GM10248 (cell line): Measurements from ENCODE around the gene CHST8.

ENCODE experiments used
- CTCF ChIA-PET: fragments of 300-600 bp; sonication (Branson Sonifier 250); formaldehyde crosslinking; extraction: SDS; loops from one replicate; lab custom pipeline; 2021; ENCODE audit warnings: antibody characterized with exemption; lab: Yijun Ruan, JAX
- POLR2A ChIA-PET: fragments of 350-650 bp; sonication (Branson Sonifier 250); formaldehyde crosslinking; extraction: SDS; loops from one replicate; lab custom pipeline; 2020; ENCODE audit warnings: antibody characterized with exemption; lab: Yijun Ruan, JAX
- DNase-seq: peaks from one replicate; pipeline ENCODE4 v3.0.0; 2012; ENCODE audit errors: extremely low spot score
- CTCF ChIP-seq: IDR thresholded peaks from 2 replicates; pipeline ENCODE4 v1.5.1; 2012; ENCODE audit warnings: mild to moderate bottlenecking, low read depth; ENCODE audit errors: extremely low read depth, missing control alignments, control extremely low read depth

The CHST8 gene

GRCh38 chr19:33638167-33639034, 16.6 kb downstream of the CHST8 start:
- no peak for TF ChIP-seq CTCF
- ChIA-PET CTCF (interaction anchor here (1.4 to 1.6 kb wide), 2 partner anchors 14 to 132 kb away, joined by 3 read pairs; no protein-coding TSS in a partner anchor), POLR2A (no interaction called here)
- DNase-seq: no peak

- no peak for TF ChIP-seq CTCF
- CTCF ChIA-PET: interaction anchor here (1.6 kb wide), 1 partner anchor 131 kb away, joined by 3 read pairs; no protein-coding TSS in a partner anchor
- DNase-seq: no peak
- POLR2A ChIA-PET: no interaction called here
Measured at GRCh38 chr19:33639035-33639681, 17.4 kb downstream of the CHST8 start.

GRCh38 chr19:33640773-33641172, 19.0 kb downstream of the CHST8 start:
- ChIA-PET CTCF (no interaction called here), POLR2A (no interaction called here)
- TF ChIP-seq CTCF: no peak
- no peak for DNase-seq

GRCh38 chr19:33641261-33641660, 19.5 kb downstream of the CHST8 start:
- POLR2A ChIA-PET: no interaction called here
- CTCF ChIA-PET: no interaction called here
- TF ChIP-seq CTCF: no peak
- no peak for DNase-seq

- ChIA-PET CTCF (no interaction called here), POLR2A (no interaction called here)
- no peak for DNase-seq
- no peak for TF ChIP-seq CTCF
Measured at GRCh38 chr19:33641956-33642498, 20.3 kb downstream of the CHST8 start.

GRCh38 chr19:33644284-33644836, 22.6 kb downstream of the CHST8 start:
- POLR2A ChIA-PET: no interaction called here
- TF ChIP-seq CTCF: no peak
- CTCF ChIA-PET: no interaction called here
- DNase-seq: no peak
